Ovary (tissue), 9 donors: ENCODE data around the gene YAP1. TPM values are rescaled to one million over a fixed set of nuclear protein-coding genes. Genes with fewer than 3 reads are reported as not detected.
A peak's percentile ranks its signal among the peaks of the same experiment; 100 is the strongest.

Experiments
- DNase-seq, 5 donors: peaks; one replicate each; pipeline ENCODE4 v3.0.0-alpha.2; 2019 to 2020
- H3K27ac ChIP-seq, 2 donors: fragments of 200-600 bp; one replicate each; pipeline versions ENCODE4 v1.5.1 to v1.8.0; 2019 to 2022
- H3K27me3 ChIP-seq: fragments of 200-600 bp; one replicate; pipeline ENCODE4 v1.8.0; 2022
- H3K36me3 ChIP-seq: fragments of 200-600 bp; sonication (generic); one replicate; pipeline ENCODE4 v1.5.1; 2019
- H3K4me1 ChIP-seq: one replicate; pipeline ENCODE4 v1.8.1; 2013; ENCODE audit warnings: mild to moderate bottlenecking, moderate library complexity; ENCODE audit not compliant: insufficient read depth
- H3K4me3 ChIP-seq: fragments of 200-600 bp; sonication (generic); one replicate; pipeline ENCODE4 v1.5.1; 2017
- H3K9me3 ChIP-seq, 2 donors: fragments of 200-600 bp in 1 of 2; sonication (generic) in 1 of 2; one replicate each; pipeline versions ENCODE4 v1.5.1 to v1.8.1; 2013 to 2019; ENCODE audit warnings: mild to moderate bottlenecking in 1 of 2, moderate library complexity in 1 of 2
- EP300 ChIP-seq: sonication (generic); formaldehyde crosslinking; IDR thresholded peaks from one replicate; pipeline ENCODE4 v1.6.1; 2017; ENCODE audit warnings: antibody characterized with exemption
- POLR2A ChIP-seq: fragments of 450-650 bp; IDR thresholded peaks from one replicate; pipeline ENCODE4 v1.6.1; 2017; ENCODE audit warnings: antibody characterized with exemption, mild to moderate bottlenecking, moderate library complexity
- WGBS, 3 donors: extraction: QIAGEN DNeasy Blood & Tissue Kit in 1 of 3; methylation state at CpG; one replicate each; pipeline versions ENCODE4 v1.1.5 to v1.1.7; 2013 to 2017; 5-methylcytosine and 5-hydroxymethylcytosine counted together
- intact Hi-C, 4 donors: fragments of 100-400 bp; cut with DNase I; formaldehyde crosslinking; loops; one replicate each; pipeline versions ENCODE4 v1.11.0 to v1.15.1; 2022 to 2023
- polyA plus RNA-seq, 2 donors: library from polyadenylated mRNA; stranded (reverse); fragments of 200-250 nt in 1 of 2; fragments of 350-450 nt in 1 of 2; fragmentation: Illumina TruSeq in 1 of 2; extraction: RNeasy Lipid Tissue Mini Kit (QIAGEN cat#74804) in 1 of 2; gene quantifications; one replicate each; pipeline ENCODE4 v1.2.3, GENCODE V29; 2013 to 2014
- total RNA-seq, 7 donors: library from RNA; depleted of rRNA in 2 of 7; stranded (reverse); fragments of >200 nt in 2 of 7; fragmentation: NEBNext Ultra II Directional in 3 of 7; extraction: Animal tissue kit (Norgen Biotek cat#: 25700) in 3 of 7; gene quantifications; one replicate each; pipeline versions ENCODE4 v1.1.0 to v1.2.4, GENCODE V29; 2016 to 2023
- TF ChIP-seq, protein P1 (sequence below), 3 donors: fragments of 450-650 bp in 2 of 3; fragments of 200-600 bp in 1 of 3; IDR thresholded peaks; one replicate each; pipeline versions ENCODE4 v1.5.1 to v1.8.0; 2016 to 2022; ENCODE audit warnings: antibody characterized with exemption in 3 of 3, mild to moderate bottlenecking in 1 of 3
- donor health status: DM: no; HTN: no; CAD: no; lungs with moderate emphysema.
- donor health status: DM: no; HTN: no; CAD: no.
- donor health status: Bipolar disorder and iron deficiency.
- donor health status: DM: yes; HTN: yes; CAD: no.
- donor health status: DM: no; HTN: no; CAD: no.
- donor health status: DM: yes; HTN: yes; CAD: no.

The YAP1 gene
- total and polyA plus RNA-seq, 9 donors = 70.3 to 184 (median 147) TPM

DNA sequence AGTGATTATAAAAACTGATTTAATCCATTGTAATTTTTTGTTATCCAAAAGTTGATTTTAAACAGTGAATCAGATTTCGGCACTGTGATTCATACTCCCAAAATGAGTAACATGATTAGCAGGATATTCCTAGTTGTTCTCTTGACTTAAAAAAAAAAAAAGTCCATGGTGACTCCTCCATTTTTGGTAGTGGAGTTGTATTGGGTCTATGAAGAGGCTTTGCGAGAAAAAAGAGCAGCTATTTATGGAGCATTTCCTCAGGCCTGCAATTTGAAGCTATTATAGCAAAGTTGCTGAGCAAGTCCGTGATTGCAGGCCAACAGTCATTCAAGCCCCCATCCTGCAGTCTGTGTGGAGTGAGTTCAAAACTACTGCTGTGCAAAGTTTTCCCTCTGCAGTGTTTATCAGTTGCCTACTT lies 28.8 kb downstream of the YAP1 start:
- 29 to 38% (median 32%) methylated on average over 3 of the region's 3 CpGs for WGBS, 3 donors
- DNase-seq = no peak
- peaks cover 3% of the 10 kb centered on the region for H3K4me1 ChIP-seq
- H3K9me3 ChIP-seq = no peaks in the 10 kb centered on the region
- intact Hi-C loops = no loop called here
- no peak overlapping the region for H3K27ac ChIP-seq
- no peaks in the 10 kb centered on the region for H3K27me3 ChIP-seq
- H3K4me3 ChIP-seq = no peak overlapping the region
- no peaks in the 10 kb centered on the region for H3K36me3 ChIP-seq
- TF ChIP-seq EP300 = no peak
- TF ChIP-seq, protein P1, sequence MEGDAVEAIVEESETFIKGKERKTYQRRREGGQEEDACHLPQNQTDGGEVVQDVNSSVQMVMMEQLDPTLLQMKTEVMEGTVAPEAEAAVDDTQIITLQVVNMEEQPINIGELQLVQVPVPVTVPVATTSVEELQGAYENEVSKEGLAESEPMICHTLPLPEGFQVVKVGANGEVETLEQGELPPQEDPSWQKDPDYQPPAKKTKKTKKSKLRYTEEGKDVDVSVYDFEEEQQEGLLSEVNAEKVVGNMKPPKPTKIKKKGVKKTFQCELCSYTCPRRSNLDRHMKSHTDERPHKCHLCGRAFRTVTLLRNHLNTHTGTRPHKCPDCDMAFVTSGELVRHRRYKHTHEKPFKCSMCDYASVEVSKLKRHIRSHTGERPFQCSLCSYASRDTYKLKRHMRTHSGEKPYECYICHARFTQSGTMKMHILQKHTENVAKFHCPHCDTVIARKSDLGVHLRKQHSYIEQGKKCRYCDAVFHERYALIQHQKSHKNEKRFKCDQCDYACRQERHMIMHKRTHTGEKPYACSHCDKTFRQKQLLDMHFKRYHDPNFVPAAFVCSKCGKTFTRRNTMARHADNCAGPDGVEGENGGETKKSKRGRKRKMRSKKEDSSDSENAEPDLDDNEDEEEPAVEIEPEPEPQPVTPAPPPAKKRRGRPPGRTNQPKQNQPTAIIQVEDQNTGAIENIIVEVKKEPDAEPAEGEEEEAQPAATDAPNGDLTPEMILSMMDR (IDR thresholded peaks at IDR 0.05) = no peak
- TF ChIP-seq POLR2A = no peak

- 30 to 53% (median 39%) methylated on average over 1 of the region's 1 CpG for WGBS, 3 donors
- Histone ChIP-seq H3K27ac (no peak overlapping the region), H3K9me3 (no peaks in the 10 kb centered on the region), H3K4me1 (peaks cover 7% of the 10 kb centered on the region), H3K27me3 (no peaks in the 10 kb centered on the region), H3K4me3 (no peak overlapping the region), H3K36me3 (no peaks in the 10 kb centered on the region)
- DNase-seq = no peak
- TF ChIP-seq, protein P1 (IDR thresholded peaks at IDR 0.05) = no peak
- TF ChIP-seq POLR2A = no peak
- TF ChIP-seq EP300 = no peak
- intact Hi-C loops = no loop called here
Observed at GRCh38 chr11:102142333-102142732, 32.1 kb downstream of the YAP1 start.

DNA sequence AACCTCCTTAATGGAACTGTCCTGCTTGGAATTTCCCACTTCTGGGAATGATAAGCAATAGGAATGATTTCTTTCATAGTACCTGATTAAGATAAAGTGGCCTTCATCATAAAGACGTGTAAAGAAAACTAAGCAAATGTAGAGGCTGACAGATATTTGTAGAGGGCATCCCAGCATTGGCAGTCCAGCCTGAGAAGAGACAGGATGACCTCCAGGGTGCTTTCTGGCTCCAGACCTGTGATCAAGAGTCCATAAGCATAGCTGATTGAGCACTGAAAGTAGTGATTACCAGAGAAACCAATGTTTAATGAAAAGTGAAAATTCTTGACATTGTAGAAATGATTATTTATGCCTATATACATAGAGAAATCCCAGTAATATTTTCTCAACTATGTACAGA lies 33.6 kb downstream of the YAP1 start:
- Histone ChIP-seq H3K4me3 (no peak overlapping the region), H3K36me3 (no peaks in the 10 kb centered on the region), H3K27ac (no peak overlapping the region), H3K27me3 (no peaks in the 10 kb centered on the region), H3K4me1 (peaks cover 7% of the 10 kb centered on the region), H3K9me3 (no peaks in the 10 kb centered on the region)
- DNase-seq = no peak
- TF ChIP-seq, protein P1 (IDR thresholded peaks at IDR 0.05) = no peak
- TF ChIP-seq EP300 (no peak), POLR2A (no peak)
- WGBS, 3 donors = 22 to 45% (median 28%) methylated on average over 1 of the region's 1 CpG
- intact Hi-C loops = no loop called here

DNA sequence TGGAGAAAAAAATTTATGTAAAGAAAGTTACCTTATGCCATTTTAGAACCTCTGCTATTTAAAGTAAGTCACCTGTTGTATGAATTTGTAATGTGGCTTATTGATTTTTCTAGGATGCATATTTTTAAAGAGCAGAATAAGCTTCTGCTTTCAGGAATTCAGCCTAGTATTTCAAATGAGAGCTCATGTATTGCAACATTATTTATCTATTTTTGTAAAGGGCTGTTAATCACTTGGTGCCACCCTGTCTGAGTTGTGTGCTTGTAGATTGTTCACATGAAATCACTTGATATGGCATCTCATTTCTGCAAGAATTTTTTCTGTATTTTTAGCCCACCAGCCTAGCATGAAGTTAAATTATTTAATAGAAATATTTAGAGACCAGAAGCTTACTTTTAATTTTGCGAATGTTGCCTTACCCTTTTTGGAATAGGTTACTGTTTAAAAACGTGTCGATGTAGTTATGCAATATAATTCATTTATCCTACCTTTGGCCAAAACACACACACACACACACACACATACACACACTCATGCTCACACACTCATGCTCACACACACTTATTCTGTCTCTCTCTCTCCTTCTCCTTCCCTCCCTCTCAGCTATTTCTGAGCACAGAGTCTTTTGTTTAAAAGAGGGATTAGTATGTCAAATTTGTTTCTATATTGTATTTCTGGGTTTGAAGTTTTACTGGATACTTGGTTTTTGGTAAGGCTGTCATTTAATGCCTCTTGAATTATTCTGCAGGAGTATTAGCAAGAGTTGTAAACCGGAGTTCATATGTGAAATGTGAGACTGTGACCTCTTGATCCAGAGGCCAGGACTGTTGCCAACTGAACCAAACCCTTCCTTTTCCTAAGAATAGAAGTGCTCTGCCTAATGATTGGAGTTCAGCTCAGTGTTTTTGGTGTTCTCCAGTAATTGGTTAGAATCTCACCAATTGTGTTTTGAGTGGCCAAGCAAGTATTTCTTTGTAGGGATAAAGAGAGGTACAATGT lies 34.4 kb downstream of the YAP1 start:
- Histone ChIP-seq H3K9me3 (no peaks in the 10 kb centered on the region), H3K4me3 (no peak overlapping the region), H3K27me3 (no peaks in the 10 kb centered on the region), H3K4me1 (peaks cover 8% of the 10 kb centered on the region), H3K27ac (no peak overlapping the region), H3K36me3 (no peaks in the 10 kb centered on the region)
- WGBS, 3 donors = 9 to 16% (median 13%) methylated on average over 4 of the region's 4 CpGs
- intact Hi-C loops = no loop called here
- peak in 4 of 5 donors; percentile 50 to 61 (median 54) for DNase-seq
- TF ChIP-seq EP300 = no peak
- TF ChIP-seq, protein P1 (IDR thresholded peaks at IDR 0.05) = no peak
